ENCODE data around the gene CACNA2D2. TPM values are rescaled to one million over a fixed set of nuclear protein-coding genes. Genes with fewer than 3 reads are reported as not detected.
A peak's percentile ranks its signal among the peaks of the same experiment; 100 is the strongest.

The CACNA2D2 gene
- total and polyA plus RNA-seq, 2 of the 13 experiments (the other 11 are each of a cell fraction or from before 2014, with no cell fraction given) = not detected

DNA sequence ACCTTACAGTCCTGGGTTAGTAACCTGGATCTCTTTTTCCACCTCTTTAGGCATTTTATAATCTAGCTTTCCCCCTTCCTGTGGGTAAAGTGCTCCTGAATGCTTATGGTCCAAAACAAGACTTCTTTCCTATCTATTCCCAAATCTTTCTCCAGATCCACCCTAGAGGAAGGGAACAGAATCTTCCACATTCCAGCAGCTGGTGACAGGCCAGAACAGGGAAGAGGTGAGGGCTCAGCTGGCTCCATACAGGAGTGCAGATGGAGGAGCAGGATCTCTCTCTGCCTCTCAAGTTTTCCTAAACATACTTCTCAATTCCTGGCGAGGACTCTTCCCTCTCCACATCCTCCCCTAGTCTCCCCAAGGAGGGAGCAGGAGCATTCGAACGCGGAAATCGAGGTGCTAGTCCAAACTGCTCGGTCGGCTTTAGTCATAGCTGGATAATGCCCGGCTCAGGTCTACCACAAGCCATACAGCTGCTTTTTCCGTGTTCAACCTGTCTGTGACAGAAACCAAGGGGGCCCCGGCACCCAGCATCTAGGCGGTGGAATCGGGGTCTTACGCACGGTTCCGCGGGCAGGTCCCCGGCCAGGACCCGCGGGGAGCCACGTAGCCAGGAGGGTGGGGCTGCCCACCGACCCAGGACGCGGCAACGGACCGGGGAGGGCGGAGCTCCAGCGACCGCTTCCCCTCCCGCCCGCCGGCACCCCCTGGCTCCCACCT, 166.8 kb downstream of the CACNA2D2 start:
- Histone ChIP-seq H3K79me2 (ENCODE audit: insufficient read depth, low read length) (peaks cover 46% of the 10 kb centered on the region), H3K9ac (ENCODE audit: insufficient read depth, low read depth, low read length) (peak overlapping the region; percentile 95), H2AFZ (ENCODE audit: low read length) (no peak overlapping the region), H3K36me3 (replicated peaks in 1 of 2; ENCODE audit: control insufficient read depth in 1 of 2, insufficient read depth in 2 of 2, low read length in 2 of 2) (peaks cover 10 to 19% of the 10 kb centered on the region in 2 experiments; a peak in 4 of 5 replicates), H3K9me3 (ENCODE audit: low read length) (no peaks in the 10 kb centered on the region), H3K4me1 (ENCODE audit: insufficient read depth, low read length) (peaks cover 51% of the 10 kb centered on the region), H3K4me3 (replicated peaks in 1 of 3; ENCODE audit: insufficient read depth in 1 of 3, low read depth in 2 of 3, low read length in 3 of 3) (peak overlapping the region; percentile 86 to 89 (median 88)), H3K27me3 (ENCODE audit: control insufficient read depth in 1 of 2, insufficient read depth in 2 of 2, low read length in 2 of 2) (peaks cover 1 to 2% of the 10 kb centered on the region in 2 experiments; a peak in 1 of 5 replicates), H4K20me1 (ENCODE audit: insufficient read depth, low read length) (peaks cover 12% of the 10 kb centered on the region), H3K4me2 (ENCODE audit: low read depth, low read length) (peak overlapping the region; percentile 97), H3K27ac (ENCODE audit: extremely low read length, insufficient read depth, low read length) (peak overlapping the region; percentile 85)
- ChIA-PET POLR2A (interaction anchor here (0.7 to 4.7 kb wide), 36 partner anchors 9 to 1163 kb away, joined by 3 to 66 read pairs (median 6); partner anchors contain the start of genes C3orf18, CYB561D2, DCAF1 and GNAI2), CTCF (ENCODE audit: low intra/inter-chr PET ratio, low total read pairs) (no interaction called here)
- BruUV-seq (replicated peaks) = TSS peak; percentile 76
- ATAC-seq = peak; percentile 18
- in situ Hi-C loops (cut with HindIII; ENCODE audit: extremely low pct_ligation_motif_present, low pct_unique_long_range_greater_than_20kb) = no loop called here
- WGBS (ENCODE audit: low lambda C conversion rate) = 0% methylated on average over 10 of the region's 31 CpGs
- intact Hi-C loops (cut with micrococcal nuclease; ENCODE audit: unreplicated experiment) = no loop called here
- no peak for DNase-seq (ENCODE audit: low spot score)
- FAIRE-seq = peak; percentile 46
- 0 out of 2 replicates have a peak, but pooled peaks have one; percentile 42 for TF ChIP-seq EEA1 (CRISPR knock-in tag; IDR thresholded peaks at IDR 0.05; ENCODE audit: borderline replicate concordance)
- TF ChIP-seq, protein P1, sequence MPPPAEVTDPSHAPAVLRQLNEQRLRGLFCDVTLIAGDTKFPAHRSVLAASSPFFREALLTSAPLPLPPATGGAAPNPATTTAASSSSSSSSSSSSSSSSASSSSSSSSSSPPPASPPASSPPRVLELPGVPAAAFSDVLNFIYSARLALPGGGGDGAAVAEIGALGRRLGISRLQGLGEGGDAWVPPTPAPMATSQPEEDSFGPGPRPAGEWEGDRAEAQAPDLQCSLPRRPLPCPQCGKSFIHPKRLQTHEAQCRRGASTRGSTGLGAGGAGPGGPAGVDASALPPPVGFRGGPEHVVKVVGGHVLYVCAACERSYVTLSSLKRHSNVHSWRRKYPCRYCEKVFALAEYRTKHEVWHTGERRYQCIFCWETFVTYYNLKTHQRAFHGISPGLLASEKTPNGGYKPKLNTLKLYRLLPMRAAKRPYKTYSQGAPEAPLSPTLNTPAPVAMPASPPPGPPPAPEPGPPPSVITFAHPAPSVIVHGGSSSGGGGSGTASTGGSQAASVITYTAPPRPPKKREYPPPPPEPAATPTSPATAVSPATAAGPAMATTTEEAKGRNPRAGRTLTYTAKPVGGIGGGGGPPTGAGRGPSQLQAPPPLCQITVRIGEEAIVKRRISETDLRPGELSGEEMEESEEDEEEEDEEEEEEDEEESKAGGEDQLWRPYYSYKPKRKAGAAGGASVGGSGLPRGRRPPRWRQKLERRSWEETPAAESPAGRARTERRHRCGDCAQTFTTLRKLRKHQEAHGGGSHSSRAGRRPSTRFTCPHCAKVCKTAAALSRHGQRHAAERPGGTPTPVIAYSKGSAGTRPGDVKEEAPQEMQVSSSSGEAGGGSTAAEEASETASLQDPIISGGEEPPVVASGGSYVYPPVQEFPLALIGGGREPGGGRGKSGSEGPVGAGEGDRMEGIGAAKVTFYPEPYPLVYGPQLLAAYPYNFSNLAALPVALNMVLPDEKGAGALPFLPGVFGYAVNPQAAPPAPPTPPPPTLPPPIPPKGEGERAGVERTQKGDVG (CRISPR knock-in tag; IDR thresholded peaks at IDR 0.05; ENCODE audit: borderline replicate concordance) = 0 out of 2 replicates have a peak, but pooled peaks have one; percentile 4
- TF ChIP-seq, protein P2, sequence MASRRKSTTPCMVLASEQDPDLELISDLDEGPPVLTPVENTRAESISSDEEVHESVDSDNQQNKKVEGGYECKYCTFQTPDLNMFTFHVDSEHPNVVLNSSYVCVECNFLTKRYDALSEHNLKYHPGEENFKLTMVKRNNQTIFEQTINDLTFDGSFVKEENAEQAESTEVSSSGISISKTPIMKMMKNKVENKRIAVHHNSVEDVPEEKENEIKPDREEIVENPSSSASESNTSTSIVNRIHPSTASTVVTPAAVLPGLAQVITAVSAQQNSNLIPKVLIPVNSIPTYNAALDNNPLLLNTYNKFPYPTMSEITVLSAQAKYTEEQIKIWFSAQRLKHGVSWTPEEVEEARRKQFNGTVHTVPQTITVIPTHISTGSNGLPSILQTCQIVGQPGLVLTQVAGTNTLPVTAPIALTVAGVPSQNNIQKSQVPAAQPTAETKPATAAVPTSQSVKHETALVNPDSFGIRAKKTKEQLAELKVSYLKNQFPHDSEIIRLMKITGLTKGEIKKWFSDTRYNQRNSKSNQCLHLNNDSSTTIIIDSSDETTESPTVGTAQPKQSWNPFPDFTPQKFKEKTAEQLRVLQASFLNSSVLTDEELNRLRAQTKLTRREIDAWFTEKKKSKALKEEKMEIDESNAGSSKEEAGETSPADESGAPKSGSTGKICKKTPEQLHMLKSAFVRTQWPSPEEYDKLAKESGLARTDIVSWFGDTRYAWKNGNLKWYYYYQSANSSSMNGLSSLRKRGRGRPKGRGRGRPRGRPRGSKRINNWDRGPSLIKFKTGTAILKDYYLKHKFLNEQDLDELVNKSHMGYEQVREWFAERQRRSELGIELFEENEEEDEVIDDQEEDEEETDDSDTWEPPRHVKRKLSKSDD (CRISPR knock-in tag; IDR thresholded peaks at IDR 0.05; ENCODE audit: low read depth) = no peak
- 0 out of 2 replicates have a peak, but pooled peaks have one; percentile 18 for TF ChIP-seq ZNF674 (CRISPR knock-in tag; IDR thresholded peaks at IDR 0.05; ENCODE audit: low read depth)
- TF ChIP-seq, protein P3, sequence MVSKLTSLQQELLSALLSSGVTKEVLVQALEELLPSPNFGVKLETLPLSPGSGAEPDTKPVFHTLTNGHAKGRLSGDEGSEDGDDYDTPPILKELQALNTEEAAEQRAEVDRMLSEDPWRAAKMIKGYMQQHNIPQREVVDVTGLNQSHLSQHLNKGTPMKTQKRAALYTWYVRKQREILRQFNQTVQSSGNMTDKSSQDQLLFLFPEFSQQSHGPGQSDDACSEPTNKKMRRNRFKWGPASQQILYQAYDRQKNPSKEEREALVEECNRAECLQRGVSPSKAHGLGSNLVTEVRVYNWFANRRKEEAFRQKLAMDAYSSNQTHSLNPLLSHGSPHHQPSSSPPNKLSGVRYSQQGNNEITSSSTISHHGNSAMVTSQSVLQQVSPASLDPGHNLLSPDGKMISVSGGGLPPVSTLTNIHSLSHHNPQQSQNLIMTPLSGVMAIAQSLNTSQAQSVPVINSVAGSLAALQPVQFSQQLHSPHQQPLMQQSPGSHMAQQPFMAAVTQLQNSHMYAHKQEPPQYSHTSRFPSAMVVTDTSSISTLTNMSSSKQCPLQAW (CRISPR knock-in tag; IDR thresholded peaks at IDR 0.05) = 0 out of 2 replicates have a peak, but pooled peaks have one; percentile 1
- TF ChIP-seq, protein P4, sequence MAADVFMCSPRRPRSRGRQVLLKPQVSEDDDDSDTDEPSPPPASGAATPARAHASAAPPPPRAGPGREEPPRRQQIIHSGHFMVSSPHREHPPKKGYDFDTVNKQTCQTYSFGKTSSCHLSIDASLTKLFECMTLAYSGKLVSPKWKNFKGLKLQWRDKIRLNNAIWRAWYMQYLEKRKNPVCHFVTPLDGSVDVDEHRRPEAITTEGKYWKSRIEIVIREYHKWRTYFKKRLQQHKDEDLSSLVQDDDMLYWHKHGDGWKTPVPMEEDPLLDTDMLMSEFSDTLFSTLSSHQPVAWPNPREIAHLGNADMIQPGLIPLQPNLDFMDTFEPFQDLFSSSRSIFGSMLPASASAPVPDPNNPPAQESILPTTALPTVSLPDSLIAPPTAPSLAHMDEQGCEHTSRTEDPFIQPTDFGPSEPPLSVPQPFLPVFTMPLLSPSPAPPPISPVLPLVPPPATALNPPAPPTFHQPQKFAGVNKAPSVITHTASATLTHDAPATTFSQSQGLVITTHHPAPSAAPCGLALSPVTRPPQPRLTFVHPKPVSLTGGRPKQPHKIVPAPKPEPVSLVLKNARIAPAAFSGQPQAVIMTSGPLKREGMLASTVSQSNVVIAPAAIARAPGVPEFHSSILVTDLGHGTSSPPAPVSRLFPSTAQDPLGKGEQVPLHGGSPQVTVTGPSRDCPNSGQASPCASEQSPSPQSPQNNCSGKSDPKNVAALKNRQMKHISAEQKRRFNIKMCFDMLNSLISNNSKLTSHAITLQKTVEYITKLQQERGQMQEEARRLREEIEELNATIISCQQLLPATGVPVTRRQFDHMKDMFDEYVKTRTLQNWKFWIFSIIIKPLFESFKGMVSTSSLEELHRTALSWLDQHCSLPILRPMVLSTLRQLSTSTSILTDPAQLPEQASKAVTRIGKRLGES (CRISPR knock-in tag; IDR thresholded peaks at IDR 0.05; ENCODE audit: borderline replicate concordance) = peak; percentile 19; the same call in 1 of the 2 replicates
- TF ChIP-seq ZNF24 (IDR thresholded peaks at IDR 0.05) = no peak
- 0 out of 2 replicates have a peak, but pooled peaks have one; percentile 8 for TF ChIP-seq KDM5A (IDR thresholded peaks at IDR 0.05; ENCODE audit: borderline replicate concordance, low read length)
- TF ChIP-seq ZSCAN20 (CRISPR knock-in tag; IDR thresholded peaks at IDR 0.05; ENCODE audit: borderline replicate concordance) = peak; percentile 81; the same call in 1 of the 2 replicates
- TF ChIP-seq TOE1 (CRISPR knock-in tag; IDR thresholded peaks at IDR 0.05) = no peak

Measured in HepG2 (cell line).